ENCODE measurements around the gene KDM3B.
"Not testable (repeated sequence)": the region's sequence is repeated elsewhere in the genome, so short reads cannot be mapped to it uniquely, and the experiment has no call there.

KDM3B gene

GRCh38 chr5:138386290-138386689 is 33.8 kb downstream of the KDM3B start:
- no peak for TF ChIP-seq CTCF (IDR thresholded peaks at IDR 0.05; ENCODE audit: low read length, missing control alignments)
- no peak for DNase-seq (ENCODE audit: low read depth)
- no peak overlapping the region for H3K4me3 ChIP-seq (replicated peaks; ENCODE audit: low read depth, low read length)

DNA sequence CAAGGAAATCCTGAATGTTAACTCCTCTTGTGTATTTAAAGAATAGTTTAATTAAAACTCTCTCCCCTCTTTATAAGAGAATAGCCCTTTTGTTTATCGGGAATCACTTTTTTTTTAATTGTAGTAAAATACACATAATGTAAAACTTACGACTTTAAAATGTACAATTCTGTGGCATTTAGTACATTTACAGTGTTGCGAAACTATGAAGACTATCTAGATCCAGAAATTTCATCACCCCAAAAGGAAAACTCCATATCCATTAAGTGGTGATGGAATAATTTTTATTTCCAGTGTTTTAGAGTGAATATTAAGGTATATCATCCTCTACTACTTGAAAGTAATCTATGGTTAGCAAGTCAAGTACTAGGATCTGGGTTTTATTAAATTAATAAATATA is 36.8 kb downstream of the KDM3B start:
- no peak overlapping the region for H3K4me3 ChIP-seq (replicated peaks; ENCODE audit: low read depth, low read length)
- TF ChIP-seq CTCF (IDR thresholded peaks at IDR 0.05; ENCODE audit: low read length, missing control alignments), result no peak
- peak; percentile 13 for DNase-seq (ENCODE audit: low read depth)

DNA sequence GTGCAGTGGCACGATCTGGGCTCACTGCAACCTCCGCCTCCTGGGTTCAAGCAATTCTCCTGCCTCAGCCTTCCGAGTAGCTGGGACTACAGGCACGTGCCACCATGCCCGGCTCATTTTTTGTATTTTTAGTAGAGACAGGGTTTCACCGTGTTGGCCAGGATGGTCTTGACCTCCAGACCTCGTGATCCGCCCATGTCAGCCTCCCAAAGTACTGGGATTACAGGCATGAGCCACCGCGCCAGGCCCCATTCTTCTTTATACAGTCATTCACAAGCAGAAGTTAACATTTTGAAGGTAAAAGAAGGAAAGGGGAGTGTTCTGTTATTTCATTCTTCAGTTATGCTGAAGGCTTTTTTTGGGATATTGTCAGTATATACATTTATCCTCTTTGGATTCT is 37.4 kb downstream of the KDM3B start:
- not testable (repeated sequence) for H3K4me3 ChIP-seq (replicated peaks; ENCODE audit: low read depth, low read length); DNase-seq (ENCODE audit: low read depth)

GRCh38 chr5:138391859-138392386 is 39.4 kb downstream of the KDM3B start:
- no peak for DNase-seq (ENCODE audit: low read depth)
- TF ChIP-seq CTCF (IDR thresholded peaks at IDR 0.05; ENCODE audit: low read length, missing control alignments), result no peak
- no peak overlapping the region for H3K4me3 ChIP-seq (replicated peaks; ENCODE audit: low read depth, low read length)

- no peak overlapping the region for H3K4me3 ChIP-seq (replicated peaks; ENCODE audit: low read depth, low read length)
- TF ChIP-seq CTCF (IDR thresholded peaks at IDR 0.05; ENCODE audit: low read length, missing control alignments), result no peak
- DNase-seq (ENCODE audit: low read depth), result no peak
These were observed 50.2 kb downstream of the KDM3B start for GRCh38 chr5:138402640-138403039.

DNA sequence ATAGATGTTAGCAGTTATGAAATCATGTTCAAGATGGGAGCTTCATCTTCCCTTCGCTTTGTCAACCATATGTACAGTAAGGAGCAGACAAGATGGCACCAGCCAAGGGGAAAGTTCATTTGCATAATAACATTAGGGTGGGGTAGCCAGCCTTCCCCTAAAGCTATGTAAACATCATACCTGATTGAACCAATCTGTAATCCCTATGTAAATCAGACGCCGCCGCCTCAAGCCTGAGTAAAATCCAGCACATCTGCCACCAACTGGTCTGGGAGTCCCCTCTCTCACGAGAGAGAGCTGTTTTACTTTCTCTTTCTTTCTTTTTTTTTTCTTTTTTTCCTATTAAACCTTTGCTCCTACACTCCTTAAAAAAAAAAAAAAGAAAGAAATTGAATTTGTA is 55.5 kb downstream of the KDM3B start:
- H3K4me3 ChIP-seq (replicated peaks; ENCODE audit: low read depth, low read length), result no peak overlapping the region
- no peak for DNase-seq (ENCODE audit: low read depth)
- TF ChIP-seq CTCF (IDR thresholded peaks at IDR 0.05; ENCODE audit: low read length, missing control alignments), result no peak

- peak; percentile 45 for TF ChIP-seq CTCF (IDR thresholded peaks at IDR 0.05; ENCODE audit: low read length, missing control alignments)
- peak; percentile 49 for DNase-seq (ENCODE audit: low read depth)
- not testable (repeated sequence) for H3K4me3 ChIP-seq (replicated peaks; ENCODE audit: low read depth, low read length)
These were observed 58.6 kb downstream of the KDM3B start for GRCh38 chr5:138410996-138411640.
